Sigmoid colon (tissue), 4 donors: Measurements from ENCODE around the gene BRI3.

Source experiments
- CTCF ChIP-seq, 4 experiments: fragments of 450-650 bp in 3 of 4; fragments of 200-600 bp in 1 of 4; IDR thresholded peaks; one replicate each; pipeline ENCODE4 v1.5.1; 2016 to 2019; ENCODE audit warnings: antibody characterized with exemption in 4 of 4, mild to moderate bottlenecking in 3 of 4, moderate library complexity in 2 of 4
- EP300 ChIP-seq, 4 donors: sonication (generic); formaldehyde crosslinking; IDR thresholded peaks; one replicate each; pipeline ENCODE4 v1.6.1; 2017; ENCODE audit warnings: antibody characterized with exemption in 4 of 4
- POLR2A ChIP-seq, 2 donors: fragments of 450-650 bp; IDR thresholded peaks; one replicate each; pipeline ENCODE4 v1.6.1; 2016; ENCODE audit warnings: antibody characterized with exemption in 2 of 2, mild to moderate bottlenecking in 2 of 2, moderate library complexity in 2 of 2

- TF ChIP-seq POLR2A (IDR thresholded peaks at IDR 0.05): no peak
- TF ChIP-seq EP300 (IDR thresholded peaks at IDR 0.05): no peak
- no peak for TF ChIP-seq CTCF (IDR thresholded peaks at IDR 0.05)
Observed at GRCh38 chr7:98278408-98278807, 3.1 kb upstream of the BRI3 start.
